SJCRH30 (cell line): ENCODE results near the gene GADD45GIP1. TPM values are rescaled to one million over a fixed set of nuclear protein-coding genes. Genes with fewer than 3 reads are reported as not detected.
"Not testable (repeated sequence)": the region's sequence is repeated elsewhere in the genome, so short reads cannot be mapped to it uniquely, and the experiment has no call there.

Experiments
- DNase-seq, 2 experiments: peaks; one replicate each; pipeline ENCODE4 v3.0.0-alpha.2; 2015 to 2020
- H3K27ac ChIP-seq: fragments of 250-450 bp; sonication (Bioruptor Pico); 2 replicates; pipeline ENCODE4 v1.5.1; 2020; ENCODE audit warnings: mild to moderate bottlenecking, moderate library complexity
- H3K27me3 ChIP-seq: fragments of 250-450 bp; sonication (Bioruptor Pico); 2 replicates; pipeline ENCODE4 v1.5.1; 2020; ENCODE audit warnings: mild to moderate bottlenecking, moderate library complexity
- H3K36me3 ChIP-seq: fragments of 250-450 bp; sonication (Bioruptor Pico); 2 replicates; pipeline ENCODE4 v1.5.1; 2020; ENCODE audit warnings: mild to moderate bottlenecking, moderate library complexity
- H3K4me1 ChIP-seq: fragments of 250-450 bp; sonication (Bioruptor Pico); 2 replicates; pipeline ENCODE4 v1.5.1; 2020; ENCODE audit warnings: mild to moderate bottlenecking, moderate library complexity
- H3K4me3 ChIP-seq: fragments of 250-450 bp; sonication (Bioruptor Pico); 2 replicates; pipeline ENCODE4 v1.5.1; 2020; ENCODE audit warnings: mild to moderate bottlenecking, moderate library complexity
- H3K9me3 ChIP-seq: fragments of 250-450 bp; sonication (Bioruptor Pico); replicated peaks from 2 replicates; pipeline ENCODE4 v1.5.1; 2020; ENCODE audit warnings: mild to moderate bottlenecking, moderate library complexity
- total RNA-seq: library from RNA; depleted of rRNA; stranded (reverse); fragments of >200 nt; shearing (Covaris generic); gene quantifications from 2 replicates; pipeline ENCODE4 v1.2.3, GENCODE V29; 2014

Gene GADD45GIP1
- total RNA-seq, 1 experiment from 2014 or later: 59.9 TPM

DNA sequence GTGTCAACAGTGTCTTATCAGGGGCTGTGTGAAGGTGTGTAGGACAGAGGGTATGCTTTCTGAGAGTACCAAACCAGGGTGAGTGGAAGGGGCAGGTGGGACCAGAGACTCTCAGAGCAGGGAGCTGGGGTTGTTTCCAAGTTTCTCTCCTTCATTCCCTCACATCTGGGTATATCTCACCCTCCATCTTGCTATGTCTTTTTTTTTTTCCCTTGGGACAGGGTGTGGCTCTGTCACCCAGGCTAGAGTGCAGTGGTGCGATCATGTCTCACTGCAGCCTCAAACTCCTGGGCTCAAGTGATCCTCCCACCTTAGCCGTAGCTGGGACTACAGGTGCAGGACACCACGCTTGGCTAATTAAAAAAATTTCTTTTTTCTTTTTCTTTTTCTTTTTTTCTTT, 23.0 kb upstream of the GADD45GIP1 start:
- no peaks in the 10 kb centered on the region for H3K27me3 ChIP-seq
- H3K9me3 ChIP-seq: no peaks in the 10 kb centered on the region
- H3K36me3 ChIP-seq: no peaks in the 10 kb centered on the region
- H3K4me1 ChIP-seq: peaks cover 12% of the 10 kb centered on the region
- DNase-seq: no peak
- H3K4me3 ChIP-seq: no peak overlapping the region
- no peak overlapping the region for H3K27ac ChIP-seq

- DNase-seq, H3K4me3 ChIP-seq, H3K27ac ChIP-seq, H3K4me1 ChIP-seq, H3K36me3 ChIP-seq, H3K9me3 ChIP-seq, H3K27me3 ChIP-seq: not testable (repeated sequence)
These were observed 19.1 kb upstream of the GADD45GIP1 start for GRCh38 chr19:12976109-12976508.

DNA sequence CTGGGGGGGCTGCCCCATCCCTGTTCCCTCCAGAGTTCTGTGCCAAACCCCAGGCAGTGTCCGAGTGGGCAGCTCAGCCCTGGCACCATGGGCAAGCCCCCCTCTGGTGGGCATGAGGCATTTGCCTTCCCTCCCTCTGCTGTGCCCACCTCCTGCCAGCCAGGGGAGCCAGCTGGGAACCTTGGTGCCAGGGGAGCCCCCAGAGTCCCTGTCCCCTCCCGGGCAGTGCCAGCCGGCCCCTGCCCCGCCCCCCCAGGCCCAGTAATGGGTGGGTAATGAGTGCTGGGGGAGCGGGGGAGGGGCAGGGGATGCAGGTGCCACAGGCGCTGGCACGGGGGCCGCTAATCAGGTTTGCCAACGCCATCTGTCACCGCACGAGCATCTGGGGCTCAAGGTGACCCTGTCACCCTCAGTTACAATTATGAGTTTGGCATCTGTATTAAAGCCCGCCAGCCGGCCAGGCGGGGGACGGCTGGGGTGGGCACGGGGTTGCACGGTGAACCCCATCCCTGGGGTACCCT, 18.3 kb upstream of the GADD45GIP1 start:
- no peak for DNase-seq

GRCh38 chr19:12974301-12975220, 17.5 kb upstream of the GADD45GIP1 start:
- Histone ChIP-seq H3K9me3 (no peaks in the 10 kb centered on the region), H3K4me1 (peaks cover 9% of the 10 kb centered on the region), H3K27me3 (no peaks in the 10 kb centered on the region), H3K27ac (peak overlapping the region; percentile 44), H3K4me3 (peak overlapping the region; percentile 7; the same call in 1 of the 2 replicates), H3K36me3 (no peaks in the 10 kb centered on the region)
- DNase-seq: peak; percentile 65 to 69

More for the DNA sequence above, 18.3 kb upstream of the GADD45GIP1 start:
- Histone ChIP-seq H3K9me3 (no peaks in the 10 kb centered on the region), H3K27ac (peak overlapping the region; percentile 44), H3K36me3 (no peaks in the 10 kb centered on the region), H3K27me3 (no peaks in the 10 kb centered on the region), H3K4me1 (peaks cover 9% of the 10 kb centered on the region), H3K4me3 (no peak overlapping the region)

DNA sequence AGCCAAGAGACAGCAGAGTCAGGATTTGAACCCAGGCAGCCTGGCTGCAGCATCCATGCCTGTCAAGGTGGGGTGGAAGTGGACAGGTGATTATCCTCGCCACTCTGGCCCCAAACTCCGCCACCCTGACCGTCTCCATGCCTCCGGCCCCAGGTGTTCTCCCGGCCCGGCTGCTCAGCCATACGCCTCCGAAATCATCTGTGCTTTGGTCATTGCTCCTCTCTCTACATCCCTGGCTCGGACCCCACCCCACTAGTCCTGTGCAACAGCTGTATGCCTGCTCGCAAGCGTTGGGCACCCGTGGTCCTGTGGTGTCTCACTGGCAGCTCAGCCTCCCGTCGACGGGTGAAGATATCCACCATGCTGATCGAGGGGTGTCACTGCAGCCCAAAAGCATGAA, 16.2 kb upstream of the GADD45GIP1 start:
- no peaks in the 10 kb centered on the region for H3K9me3 ChIP-seq
- H3K27me3 ChIP-seq: no peaks in the 10 kb centered on the region
- no peak overlapping the region for H3K27ac ChIP-seq
- H3K4me1 ChIP-seq: peaks cover 9% of the 10 kb centered on the region
- no peak overlapping the region for H3K4me3 ChIP-seq
- no peaks in the 10 kb centered on the region for H3K36me3 ChIP-seq
- DNase-seq: no peak

DNA sequence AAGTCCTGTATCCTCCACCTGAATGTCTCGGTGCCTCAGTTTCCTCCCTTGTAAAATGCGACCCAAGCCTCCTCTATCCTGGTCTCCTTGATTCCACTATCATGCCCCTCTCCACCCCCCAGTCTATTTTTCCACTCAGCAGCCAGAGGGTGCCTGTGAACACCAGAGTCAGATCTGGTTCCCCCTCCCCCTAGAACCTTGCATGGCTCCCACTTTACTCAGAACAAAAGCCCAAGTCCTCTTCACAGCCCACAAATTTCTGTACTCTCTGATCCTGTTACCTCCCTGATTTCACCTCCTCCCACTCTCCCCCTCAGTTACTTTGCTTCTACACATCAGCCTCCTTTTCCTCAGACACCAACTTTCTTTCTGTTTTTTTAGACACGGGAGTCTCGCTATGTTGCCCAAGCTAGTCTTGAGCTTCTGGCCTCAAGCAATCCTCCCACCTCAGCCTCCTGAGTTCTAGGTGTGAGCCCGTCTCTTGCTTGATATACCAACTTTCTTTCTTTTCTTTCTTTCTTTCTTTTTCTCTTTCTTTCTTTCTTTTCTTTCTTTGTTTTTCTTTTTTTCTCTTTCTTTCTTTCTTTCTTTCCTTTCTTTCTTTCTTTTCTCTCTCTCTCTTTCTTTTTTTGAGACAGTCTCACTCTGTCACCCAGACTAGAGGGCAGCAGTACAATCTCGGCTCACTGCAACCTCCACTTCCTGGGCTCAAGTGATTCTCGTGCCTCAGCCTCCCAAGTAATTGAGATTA, 13.2 kb upstream of the GADD45GIP1 start:
- H3K36me3 ChIP-seq: no peaks in the 10 kb centered on the region
- no peak overlapping the region for H3K27ac ChIP-seq
- no peaks in the 10 kb centered on the region for H3K27me3 ChIP-seq
- no peaks in the 10 kb centered on the region for H3K9me3 ChIP-seq
- no peak overlapping the region for H3K4me3 ChIP-seq
- H3K4me1 ChIP-seq: peaks cover 9% of the 10 kb centered on the region
- no peak for DNase-seq

DNA sequence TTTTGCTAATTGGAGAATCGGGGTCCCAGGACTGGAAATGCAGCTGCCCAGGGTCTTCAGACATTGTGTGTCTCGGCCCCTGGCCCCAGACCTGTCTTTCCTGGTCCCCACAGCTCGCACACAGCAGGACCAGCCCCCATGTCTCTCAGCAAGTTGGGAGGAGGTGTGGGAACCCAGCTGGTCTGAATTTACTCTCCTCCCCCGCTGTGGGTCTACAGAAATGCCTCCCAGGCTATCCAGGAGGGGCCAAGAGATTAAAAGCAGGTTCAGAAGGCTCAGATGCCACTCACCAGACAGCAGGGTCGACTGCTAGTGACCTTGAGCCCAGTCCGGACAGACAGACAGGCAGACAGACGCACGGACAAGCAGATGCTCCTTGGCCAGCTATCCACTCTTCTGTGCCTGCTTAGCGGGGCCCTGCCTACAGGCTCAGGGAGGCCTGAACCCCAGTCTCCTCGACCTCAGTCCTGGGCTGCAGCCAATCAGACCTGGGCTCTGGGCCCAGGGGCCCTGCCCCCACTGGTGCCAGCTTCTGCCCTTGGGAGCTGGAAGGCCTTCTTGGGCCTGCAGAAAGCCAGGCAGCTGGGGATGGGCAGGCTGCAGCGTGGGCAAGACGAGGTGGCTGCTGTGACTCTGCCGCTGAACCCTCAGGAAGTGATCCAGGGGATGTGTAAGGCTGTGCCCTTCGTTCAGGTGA, 12.4 kb upstream of the GADD45GIP1 start, which contains the start of gene DAND5:
DAND5 (plus strand) TSS at position 285 of the 697 bp plus-strand sequence; CDS start at position 370, 85 bp downstream.
- no peaks in the 10 kb centered on the region for H3K27me3 ChIP-seq
- no peak for DNase-seq
- H3K4me1 ChIP-seq: peaks cover 3% of the 10 kb centered on the region
- H3K9me3 ChIP-seq: no peaks in the 10 kb centered on the region
- no peak within 1 kb of the TSS for H3K27ac ChIP-seq
- no peak within 1 kb of the TSS for H3K4me3 ChIP-seq
- no peaks in the 10 kb centered on the region for H3K36me3 ChIP-seq

DNA sequence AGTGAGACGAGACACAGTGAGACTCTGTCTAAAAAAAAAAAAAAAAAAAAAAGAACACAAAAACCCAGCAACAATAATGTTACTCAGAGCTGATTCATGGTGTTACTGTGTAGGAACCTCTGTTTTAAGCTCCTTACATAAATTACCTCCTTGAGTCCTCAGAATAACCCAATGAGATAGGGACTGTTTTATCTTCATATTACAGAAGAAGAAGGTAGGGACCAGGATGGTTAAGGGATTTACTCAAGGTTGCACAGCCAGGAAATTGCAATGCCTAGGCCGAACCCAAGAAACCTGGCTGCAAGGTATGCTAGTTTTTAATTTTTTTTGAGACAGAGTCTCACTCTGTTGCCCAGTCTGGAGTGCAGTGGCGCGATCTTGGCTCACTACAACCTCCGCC, 10.9 kb upstream of the GADD45GIP1 start:
- no peak for DNase-seq
- H3K27me3 ChIP-seq: no peaks in the 10 kb centered on the region

GRCh38 chr19:12965812-12966135, 8.8 kb upstream of the GADD45GIP1 start:
- H3K4me3 ChIP-seq: no peak overlapping the region
- H3K4me1 ChIP-seq: no peaks in the 10 kb centered on the region; the same call in 1 of the 2 replicates
- no peaks in the 10 kb centered on the region for H3K27me3 ChIP-seq
- no peak for DNase-seq
- no peaks in the 10 kb centered on the region for H3K9me3 ChIP-seq
- H3K36me3 ChIP-seq: no peaks in the 10 kb centered on the region
- no peak overlapping the region for H3K27ac ChIP-seq

More for the DNA sequence above, 10.9 kb upstream of the GADD45GIP1 start:
- Histone ChIP-seq H3K27ac (no peak overlapping the region), H3K36me3 (no peaks in the 10 kb centered on the region), H3K9me3 (no peaks in the 10 kb centered on the region), H3K4me3 (no peak overlapping the region), H3K4me1 (no peaks in the 10 kb centered on the region; the same call in 1 of the 2 replicates)

DNA sequence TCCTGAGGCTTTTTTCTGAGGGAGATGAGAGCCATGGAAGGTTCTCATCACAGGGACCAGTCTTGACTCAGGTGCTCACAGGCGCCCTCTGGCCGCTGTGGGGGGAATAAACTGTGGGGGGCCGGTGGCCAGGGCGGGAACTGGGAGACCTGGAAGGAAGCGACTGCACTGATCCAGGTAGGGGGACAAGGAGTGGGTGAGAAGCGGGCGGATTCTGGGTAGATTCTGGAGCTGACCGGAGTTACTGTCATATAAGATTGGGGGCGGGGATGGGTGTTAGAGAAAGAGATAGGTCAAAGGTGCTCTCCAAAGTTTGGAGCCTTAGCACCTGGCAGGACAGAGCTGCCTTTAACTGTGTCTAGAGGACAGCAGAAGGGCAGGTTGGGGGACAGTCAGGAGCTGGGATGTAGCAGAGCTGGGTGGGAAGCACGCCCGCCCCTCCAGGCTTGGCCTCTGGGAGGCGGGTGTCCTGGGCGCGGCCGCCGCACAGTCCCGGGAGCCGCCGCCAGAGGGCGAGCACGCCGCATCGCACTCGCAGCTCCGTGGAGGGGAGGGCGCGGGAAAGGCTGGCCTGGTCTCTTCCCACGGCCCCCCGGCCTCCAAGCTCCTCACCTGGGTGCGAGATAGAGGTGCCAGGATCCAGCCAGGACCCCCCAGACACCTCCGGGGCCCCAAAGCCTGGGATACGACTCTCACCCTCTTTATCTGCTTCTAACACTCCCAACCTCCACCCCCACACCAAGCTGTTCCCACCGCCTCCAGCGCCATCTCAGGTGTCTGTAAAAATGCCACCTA, 8.2 kb upstream of the GADD45GIP1 start:
- peak; percentile 86 to 95 for DNase-seq

DNA sequence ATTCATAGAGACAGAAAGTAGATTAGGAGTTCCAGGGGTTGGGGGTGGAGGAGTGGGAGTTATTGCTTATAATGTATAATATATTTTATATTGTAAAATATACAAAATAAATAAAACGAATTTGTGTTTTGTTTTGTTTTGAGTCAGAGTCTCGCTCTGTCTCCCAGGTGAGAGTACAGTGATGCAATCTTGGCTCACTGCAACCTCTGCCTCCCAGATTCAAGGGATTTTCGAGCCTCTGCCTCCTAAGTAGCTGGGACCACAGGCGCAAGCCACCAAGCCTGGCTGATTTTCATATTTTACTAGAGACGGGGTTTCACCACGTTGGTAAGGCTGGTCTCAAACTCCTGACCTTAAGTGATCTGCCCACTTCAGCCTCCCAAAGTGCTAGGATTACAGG, 2.5 kb upstream of the GADD45GIP1 start:
- peaks cover 8% of the 10 kb centered on the region for H3K36me3 ChIP-seq
- no peak overlapping the region for H3K27ac ChIP-seq
- H3K9me3 ChIP-seq: no peaks in the 10 kb centered on the region

More for the DNA sequence above, 8.2 kb upstream of the GADD45GIP1 start:
- Histone ChIP-seq H3K4me3 (peak overlapping the region; percentile 42), H3K9me3 (no peaks in the 10 kb centered on the region), H3K27me3 (no peaks in the 10 kb centered on the region), H3K36me3 (no peaks in the 10 kb centered on the region), H3K27ac (no peak overlapping the region), H3K4me1 (no peaks in the 10 kb centered on the region; the same call in 1 of the 2 replicates)

GRCh38 chr19:12957389-12957952, 448 bp upstream of the GADD45GIP1 start:
- H3K27ac ChIP-seq: peak overlapping the region; percentile 91
- peak overlapping the region; percentile 99 for H3K4me3 ChIP-seq
- not testable (repeated sequence) for H3K27me3 ChIP-seq, DNase-seq, H3K9me3 ChIP-seq
- peaks cover 28% of the 10 kb centered on the region for H3K4me1 ChIP-seq
- H3K36me3 ChIP-seq: peaks cover 20% of the 10 kb centered on the region

More for the DNA sequence above, 2.5 kb upstream of the GADD45GIP1 start:
- Histone ChIP-seq H3K4me3 (no peak overlapping the region), H3K27me3 (no peaks in the 10 kb centered on the region), H3K4me1 (peaks cover 10% of the 10 kb centered on the region)
- DNase-seq: no peak

DNA sequence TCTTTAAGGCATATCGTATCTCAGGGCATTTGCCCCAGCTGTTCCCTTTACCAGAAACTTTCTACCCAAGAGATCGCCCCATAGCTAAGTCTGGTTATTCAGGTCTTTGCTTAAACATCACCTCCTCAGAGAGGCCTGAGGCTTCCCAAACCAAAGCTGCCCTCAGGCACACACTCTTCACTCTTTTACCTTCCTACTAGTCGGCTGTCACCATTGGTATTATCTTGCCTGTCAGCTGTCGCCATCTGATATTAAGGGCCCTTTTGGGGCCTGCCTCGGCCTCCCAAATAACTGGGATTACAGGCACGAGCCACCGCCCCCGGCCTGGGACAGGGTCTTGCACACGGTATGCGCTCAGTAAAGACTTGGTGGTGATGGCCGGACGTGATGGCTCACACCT, 1.0 kb downstream of the GADD45GIP1 start:
- H3K27me3 ChIP-seq: no peaks in the 10 kb centered on the region
- H3K36me3 ChIP-seq: peaks cover 34% of the 10 kb centered on the region
- H3K4me3 ChIP-seq: peak overlapping the region; percentile 99
- peak overlapping the region; percentile 91; the same call in 1 of the 2 replicates for H3K27ac ChIP-seq
- DNase-seq: peak in 1 of 2 experiments; percentile 64
- peaks cover 35% of the 10 kb centered on the region for H3K4me1 ChIP-seq
- no peaks in the 10 kb centered on the region for H3K9me3 ChIP-seq
